ENCODE results near the gene FRMD4B.

FRMD4B gene

GRCh38 chr3:69203631-69204314, 182.1 kb downstream of the FRMD4B start:
- DNase-seq (ENCODE audit: low spot score): no peak

- DNase-seq (ENCODE audit: low spot score): no peak
Measured at GRCh38 chr3:69201658-69202057, 184.2 kb downstream of the FRMD4B start.

- no peak for DNase-seq (ENCODE audit: low spot score)
Measured at GRCh38 chr3:69200384-69201068, 185.4 kb downstream of the FRMD4B start.

GRCh38 chr3:69199942-69200341, 185.9 kb downstream of the FRMD4B start:
- no peak for DNase-seq (ENCODE audit: low spot score)

- no peak for DNase-seq (ENCODE audit: low spot score)
Measured at GRCh38 chr3:69197922-69198530, 187.9 kb downstream of the FRMD4B start.

DNA sequence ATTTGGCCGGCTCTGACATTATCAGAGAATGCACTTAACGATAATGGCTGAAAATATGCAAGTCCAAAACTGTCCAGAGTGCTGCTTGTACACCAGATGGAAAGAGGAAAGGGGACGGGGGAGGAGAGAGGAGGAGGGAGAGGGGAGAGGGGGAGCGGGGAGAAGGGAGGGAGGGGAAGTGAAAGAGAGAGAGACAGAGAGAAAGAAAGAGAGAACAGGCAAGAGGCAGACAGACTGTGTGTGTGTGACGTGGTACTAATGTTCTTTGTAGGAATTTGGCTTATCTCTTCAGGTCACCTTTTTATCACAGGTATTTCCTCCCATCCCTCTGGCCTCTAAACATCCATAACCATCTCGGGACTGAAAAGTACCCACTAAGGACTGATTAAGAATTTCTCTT, 188.4 kb downstream of the FRMD4B start:
- DNase-seq (ENCODE audit: low spot score): no peak

DNA sequence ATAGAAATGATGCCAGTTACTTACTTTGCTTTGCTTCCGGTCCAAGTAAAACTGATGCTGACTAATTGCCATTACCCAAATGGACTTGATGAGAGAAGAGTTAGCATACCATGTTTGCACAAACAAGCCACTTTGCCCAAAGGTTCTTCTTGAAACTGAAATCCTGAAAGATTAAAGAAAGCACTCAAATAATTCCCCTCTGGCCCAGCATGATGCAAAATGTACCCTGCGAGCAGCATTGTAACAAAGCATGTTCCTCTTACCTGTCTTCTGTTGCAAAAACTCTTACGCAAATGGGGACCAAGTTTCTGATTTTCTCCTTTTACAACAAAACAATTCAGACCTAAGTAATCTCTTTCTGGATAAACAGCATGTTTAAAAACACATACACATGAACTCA, 189.0 kb downstream of the FRMD4B start:
- DNase-seq (ENCODE audit: low spot score): no peak

DNA sequence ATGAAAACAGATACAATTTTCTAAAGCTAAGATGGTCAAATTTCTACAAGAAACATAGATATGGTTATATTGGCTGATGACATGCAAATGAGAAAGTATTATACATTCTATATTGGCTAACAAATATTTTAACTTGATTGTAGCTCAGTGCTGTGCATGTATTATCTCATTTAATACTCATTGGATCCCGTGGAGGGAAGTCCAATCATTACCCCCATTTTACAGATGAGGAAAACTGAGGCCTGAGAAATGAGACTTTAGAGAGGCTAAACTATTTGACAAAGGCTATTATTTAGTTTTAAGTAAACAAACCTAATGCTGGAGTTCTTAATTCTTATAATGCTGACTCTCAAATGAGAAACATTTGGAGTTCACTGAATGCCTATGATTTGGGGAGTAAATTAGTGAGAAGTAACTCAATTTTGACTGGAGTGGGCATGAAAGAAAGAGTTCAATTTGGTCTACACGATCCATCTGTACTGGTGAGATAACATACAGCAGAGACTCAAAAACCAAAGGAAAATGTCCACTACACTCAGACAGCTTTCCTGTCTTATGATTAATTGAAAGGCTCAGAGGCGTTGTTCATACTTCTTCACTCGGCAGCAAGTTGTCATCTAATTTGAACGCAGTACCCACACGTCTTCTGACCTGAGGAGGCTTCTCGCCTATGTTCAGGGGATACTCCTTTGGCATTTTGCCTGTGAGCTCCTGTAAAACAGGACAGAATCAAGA, 191.3 kb downstream of the FRMD4B start:
- no peak for DNase-seq (ENCODE audit: low spot score)

GRCh38 chr3:69193749-69194148, 192.1 kb downstream of the FRMD4B start:
- no peak for DNase-seq (ENCODE audit: low spot score)

DNA sequence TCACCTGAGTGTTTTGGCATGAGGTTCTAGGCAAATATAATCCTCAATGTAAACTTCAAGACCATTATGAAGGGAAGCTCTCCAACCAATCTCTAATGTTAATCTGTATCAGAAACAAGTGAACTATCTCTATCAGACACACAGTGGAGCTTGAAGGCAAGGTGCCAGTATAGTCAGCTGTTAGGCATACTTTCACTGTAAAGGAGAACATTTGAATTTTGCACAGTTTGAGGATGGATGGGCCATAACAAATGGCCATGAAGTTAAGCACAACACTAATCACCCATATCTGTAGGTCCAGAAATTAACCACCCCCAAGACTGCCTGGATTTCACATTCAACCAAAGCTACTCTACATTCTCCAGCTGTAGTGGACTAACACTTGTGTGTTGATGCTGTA, 194.4 kb downstream of the FRMD4B start:
- no peak for DNase-seq (ENCODE audit: low spot score)

- DNase-seq (ENCODE audit: low spot score): no peak
Measured at GRCh38 chr3:69189487-69189886, 196.4 kb downstream of the FRMD4B start.

GRCh38 chr3:69186575-69187093, 199.3 kb downstream of the FRMD4B start:
- no peak for DNase-seq (ENCODE audit: low spot score)

GRCh38 chr3:69182588-69183316, 203.1 kb downstream of the FRMD4B start:
- no peak for DNase-seq (ENCODE audit: low spot score)

- no peak for DNase-seq (ENCODE audit: low spot score)
Measured at GRCh38 chr3:69181592-69182211, 204.2 kb downstream of the FRMD4B start.

DNA sequence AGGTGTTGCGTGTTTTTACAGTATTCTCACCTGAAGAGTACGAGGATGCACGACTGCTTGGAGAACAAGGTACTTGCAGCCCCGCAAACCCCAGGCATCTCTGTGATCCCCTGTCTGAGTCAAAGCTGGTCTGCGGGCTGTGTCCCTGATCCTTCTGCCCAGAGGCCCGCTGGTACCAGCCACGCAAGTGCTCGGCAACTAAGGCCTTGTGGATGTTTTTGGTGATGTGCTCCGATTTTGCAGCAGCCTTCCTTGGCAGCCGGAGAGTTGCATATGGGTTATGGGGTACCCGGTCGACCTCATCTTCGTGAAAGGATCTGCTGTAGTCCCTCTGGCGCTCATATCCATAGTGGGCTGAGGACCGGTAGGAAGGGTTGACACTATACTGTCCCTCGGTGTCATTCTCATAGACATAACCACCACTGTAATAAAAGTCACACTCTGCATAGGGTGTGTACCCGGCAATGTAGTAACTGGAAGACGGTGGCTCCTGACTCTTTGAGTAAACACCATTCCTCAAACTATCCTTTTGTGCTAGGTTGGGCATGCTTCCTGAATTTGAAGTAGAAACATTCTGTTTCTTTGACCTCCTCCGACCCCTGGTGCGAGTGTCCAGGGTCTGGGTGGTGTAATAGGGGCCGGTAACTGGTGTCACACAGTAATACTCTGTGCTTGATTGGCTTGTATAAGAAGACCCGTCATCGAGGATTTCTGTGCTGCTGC, 204.9 kb downstream of the FRMD4B start:
- no peak for DNase-seq (ENCODE audit: low spot score)

GRCh38 chr3:69179740-69180372, 206.0 kb downstream of the FRMD4B start:
- no peak for DNase-seq (ENCODE audit: low spot score)

GRCh38 chr3:69178838-69179739, 206.8 kb downstream of the FRMD4B start:
- DNase-seq (ENCODE audit: low spot score): no peak

GRCh38 chr3:69178082-69178481, 207.8 kb downstream of the FRMD4B start:
- DNase-seq (ENCODE audit: low spot score): no peak

Measured in hematopoietic multipotent progenitor cell treated with erythropoietin and hydrocortisone succinate and interleukin-3 and kit ligand, for 15 days (in vitro differentiated cells).